ENCODE results near the gene RHBDD2. TPM values are rescaled to one million over a fixed set of nuclear protein-coding genes. Genes with fewer than 3 reads are reported as not detected.
"Not testable (repeated sequence)": the region's sequence is repeated elsewhere in the genome, so short reads cannot be mapped to it uniquely, and the experiment has no call there.

RHBDD2 gene
- total and polyA plus RNA-seq, 2 experiments from 2014 or later, result 61.1 to 178 TPM

- Histone ChIP-seq H3K9me2 (replicated peaks; ENCODE audit: insufficient read depth) (no peaks in the 10 kb centered on the region), H3K4me3 (peak overlapping the region; percentile 85), H3K36me3 (replicated peaks; ENCODE audit: insufficient read depth, low read depth) (no peaks in the 10 kb centered on the region), H3K4me2 (peak overlapping the region; percentile 91), H3K27ac (peak overlapping the region; percentile 90), H4K20me1 (ENCODE audit: insufficient read depth, poor library complexity, severe bottlenecking) (no peaks in the 10 kb centered on the region), H3K9me3 (ENCODE audit: low read depth) (no peaks in the 10 kb centered on the region), H3K4me1 (ENCODE audit: insufficient read depth) (peaks cover 10% of the 10 kb centered on the region), H3K79me2 (peaks cover 49% of the 10 kb centered on the region), H3K27me3 (no peaks in the 10 kb centered on the region), H2AFZ (no peak overlapping the region)
- DNase-seq (ENCODE audit: low spot score), result no peak
- no peak for TF ChIP-seq CTCF (IDR thresholded peaks at IDR 0.05; ENCODE audit: poor library complexity)
- TF ChIP-seq EZH2 (IDR thresholded peaks at IDR 0.05; ENCODE audit: borderline replicate concordance), result no peak
- TF ChIP-seq EZH2phosphoT487 (IDR thresholded peaks at IDR 0.05; ENCODE audit: low read depth, severe bottlenecking, unreplicated experiment), result no peak
- 82% methylated on average over 4 of the region's 4 CpGs for WGBS (ENCODE audit: low lambda C conversion rate, missing lambda C conversion rate)
Observed at GRCh38 chr7:75880242-75880641, 1.4 kb downstream of the RHBDD2 start.

- Histone ChIP-seq H4K20me1 (ENCODE audit: insufficient read depth, poor library complexity, severe bottlenecking) (no peaks in the 10 kb centered on the region), H3K4me3 (no peak overlapping the region), H3K27me3 (no peaks in the 10 kb centered on the region), H3K4me2 (no peak overlapping the region), H3K4me1 (ENCODE audit: insufficient read depth) (peaks cover 10% of the 10 kb centered on the region), H3K79me2 (peaks cover 49% of the 10 kb centered on the region), H3K27ac (no peak overlapping the region), H3K9me2 (replicated peaks; ENCODE audit: insufficient read depth) (no peaks in the 10 kb centered on the region), H3K36me3 (replicated peaks; ENCODE audit: insufficient read depth, low read depth) (no peaks in the 10 kb centered on the region), H3K9me3 (ENCODE audit: low read depth) (no peaks in the 10 kb centered on the region), H2AFZ (no peak overlapping the region)
- DNase-seq (ENCODE audit: low spot score), result no peak
- 85% methylated on average over 23 of the region's 23 CpGs for WGBS (ENCODE audit: low lambda C conversion rate, missing lambda C conversion rate)
- TF ChIP-seq EZH2 (IDR thresholded peaks at IDR 0.05; ENCODE audit: borderline replicate concordance) (no peak), CTCF (IDR thresholded peaks at IDR 0.05; ENCODE audit: poor library complexity) (no peak), EZH2phosphoT487 (IDR thresholded peaks at IDR 0.05; ENCODE audit: low read depth, severe bottlenecking, unreplicated experiment) (no peak)
Observed at GRCh38 chr7:75881436-75882095, 2.7 kb downstream of the RHBDD2 start.

- not testable (repeated sequence) for DNase-seq (ENCODE audit: low spot score); H3K4me1 ChIP-seq (ENCODE audit: insufficient read depth); H3K36me3 ChIP-seq (replicated peaks; ENCODE audit: insufficient read depth, low read depth); H3K4me2 ChIP-seq; H3K9me2 ChIP-seq (replicated peaks; ENCODE audit: insufficient read depth); H4K20me1 ChIP-seq (ENCODE audit: insufficient read depth, poor library complexity, severe bottlenecking); H3K9me3 ChIP-seq (ENCODE audit: low read depth); H3K4me3 ChIP-seq; H3K27ac ChIP-seq; H2AFZ ChIP-seq; H3K27me3 ChIP-seq
- WGBS (ENCODE audit: low lambda C conversion rate, missing lambda C conversion rate), result 94% methylated on average over 13 of the region's 13 CpGs
- peaks cover 49% of the 10 kb centered on the region for H3K79me2 ChIP-seq
Observed at GRCh38 chr7:75883265-75883824, 4.5 kb downstream of the RHBDD2 start.

GRCh38 chr7:75884476-75884875 is 5.6 kb downstream of the RHBDD2 start:
- Histone ChIP-seq H3K4me1 (ENCODE audit: insufficient read depth) (peaks cover 6% of the 10 kb centered on the region), H3K9me2 (replicated peaks; ENCODE audit: insufficient read depth) (no peaks in the 10 kb centered on the region), H2AFZ (no peak overlapping the region), H3K36me3 (replicated peaks; ENCODE audit: insufficient read depth, low read depth) (no peaks in the 10 kb centered on the region), H3K4me2 (no peak overlapping the region), H3K79me2 (peaks cover 43% of the 10 kb centered on the region), H4K20me1 (ENCODE audit: insufficient read depth, poor library complexity, severe bottlenecking) (no peaks in the 10 kb centered on the region), H3K27ac (no peak overlapping the region), H3K9me3 (ENCODE audit: low read depth) (no peaks in the 10 kb centered on the region), H3K27me3 (no peaks in the 10 kb centered on the region), H3K4me3 (no peak overlapping the region)
- peak; percentile 40 for DNase-seq (ENCODE audit: low spot score)
- TF ChIP-seq EZH2 (IDR thresholded peaks at IDR 0.05; ENCODE audit: borderline replicate concordance) (no peak), EZH2phosphoT487 (IDR thresholded peaks at IDR 0.05; ENCODE audit: low read depth, severe bottlenecking, unreplicated experiment) (no peak), CTCF (IDR thresholded peaks at IDR 0.05; ENCODE audit: poor library complexity) (no peak)
- 97% methylated on average over 5 of the region's 5 CpGs for WGBS (ENCODE audit: low lambda C conversion rate, missing lambda C conversion rate)
